ENCODE results near the gene ZC3H10.

ZC3H10 gene

DNA sequence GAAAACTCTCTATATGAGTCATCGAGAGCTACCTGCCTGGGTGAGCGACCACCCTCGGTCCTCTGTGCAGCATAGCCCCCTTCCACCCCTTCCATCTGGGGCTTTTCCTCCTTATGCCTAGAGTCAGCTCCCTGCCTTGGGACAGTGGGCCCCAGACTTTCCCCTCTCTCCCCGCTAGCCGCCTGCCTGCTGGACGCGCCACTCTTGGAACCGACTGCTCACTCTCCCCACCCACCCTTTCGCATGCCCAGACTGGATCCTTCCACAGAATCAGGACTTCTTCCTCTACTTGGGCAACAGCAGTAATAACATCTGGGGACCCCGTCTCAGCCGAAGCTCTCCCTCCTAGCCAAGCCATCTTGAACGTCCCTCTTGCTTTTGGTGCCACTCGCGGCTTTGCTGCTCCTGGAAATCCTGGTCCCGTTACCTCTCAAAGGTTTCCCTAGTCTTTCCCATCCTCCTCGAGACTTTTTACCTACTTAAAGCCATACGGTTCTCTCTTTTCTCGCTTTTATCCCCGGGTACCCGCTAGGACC, 10.7 kb downstream of the ZC3H10 start:
- DNase-seq: no peak

DNA sequence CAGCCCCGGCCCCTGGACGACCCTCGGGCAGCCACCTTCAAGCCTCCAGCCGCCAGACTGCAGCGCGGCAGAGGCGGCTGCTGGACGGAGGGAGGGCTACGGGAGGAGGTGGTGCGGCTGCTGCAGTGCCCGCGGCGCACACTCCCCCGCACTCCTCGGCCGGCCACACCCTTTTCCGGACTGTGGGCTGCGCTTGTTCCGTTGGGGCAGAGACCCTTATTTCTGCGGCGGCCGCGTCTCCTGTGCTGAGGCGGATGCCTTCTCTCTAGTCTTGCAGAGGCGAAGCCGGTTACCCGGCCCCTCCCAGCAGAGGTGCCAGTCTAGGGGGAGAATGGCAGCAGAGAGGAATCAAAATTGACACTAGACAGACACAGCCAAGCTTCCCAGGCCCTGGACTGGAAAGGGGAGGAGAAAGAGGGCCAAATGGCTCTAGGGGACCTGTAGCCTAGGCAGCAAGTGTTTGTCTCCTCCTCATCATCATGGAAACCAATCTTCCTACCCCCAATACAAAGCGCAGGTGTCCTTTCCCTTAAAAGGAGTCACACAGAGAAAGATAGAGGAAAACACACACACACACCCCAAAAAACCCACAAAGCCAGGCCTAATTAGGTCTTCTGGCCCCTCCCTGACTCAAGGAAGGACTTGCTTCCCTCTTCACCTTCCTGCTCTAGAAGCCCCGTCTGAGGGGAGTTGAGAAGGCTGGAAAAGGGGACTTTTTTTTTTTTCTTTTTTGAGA, 11.3 kb downstream of the ZC3H10 start:
- DNase-seq: no peak

DNA sequence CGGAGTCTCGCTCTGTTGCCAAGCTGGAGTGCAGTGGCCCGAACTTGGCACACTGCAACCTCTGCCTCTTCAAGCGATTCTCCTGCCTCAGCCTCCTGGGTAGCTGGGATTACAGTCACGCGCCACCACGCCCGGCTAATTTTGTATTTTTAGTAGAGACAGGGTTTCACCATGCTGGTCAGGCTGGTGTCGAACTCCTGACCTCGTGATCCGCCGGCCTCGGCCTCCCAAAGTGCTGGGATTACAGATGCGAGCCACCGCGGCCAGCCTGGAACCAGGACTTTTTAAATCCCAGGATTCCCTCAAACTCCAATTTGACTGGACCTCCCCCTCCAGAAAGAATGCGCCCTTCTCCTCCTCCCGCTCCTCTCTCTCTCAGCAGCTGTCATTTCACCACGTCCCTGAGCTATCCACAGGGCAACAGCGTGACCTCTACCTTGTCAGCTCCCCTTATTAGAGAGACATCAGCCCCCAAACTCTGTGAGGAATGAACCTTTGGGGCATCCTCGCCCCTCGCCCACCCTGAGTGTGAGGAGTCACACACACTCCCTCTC, 12.0 kb downstream of the ZC3H10 start:
- DNase-seq: no peak

DNA sequence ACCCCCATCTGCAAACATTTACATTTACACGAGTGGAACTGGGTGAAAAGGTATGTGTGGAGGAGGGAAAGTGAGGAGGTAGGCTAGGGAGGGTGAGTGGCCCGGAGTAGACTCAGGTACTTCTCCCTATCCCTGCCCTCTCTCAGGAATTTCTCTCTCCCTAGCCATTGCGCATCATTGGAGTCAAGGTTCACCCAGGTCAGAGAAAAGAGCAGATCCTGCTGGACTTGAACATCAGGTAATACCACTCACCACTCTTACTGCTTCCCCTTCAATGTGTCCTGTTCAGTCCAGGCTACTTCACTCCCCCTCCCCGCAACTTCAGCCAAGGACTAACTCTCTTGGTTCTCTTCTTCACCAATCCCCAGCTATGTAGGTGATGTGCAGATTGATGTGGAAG, 12.8 kb downstream of the ZC3H10 start:
- no peak for DNase-seq

DNA sequence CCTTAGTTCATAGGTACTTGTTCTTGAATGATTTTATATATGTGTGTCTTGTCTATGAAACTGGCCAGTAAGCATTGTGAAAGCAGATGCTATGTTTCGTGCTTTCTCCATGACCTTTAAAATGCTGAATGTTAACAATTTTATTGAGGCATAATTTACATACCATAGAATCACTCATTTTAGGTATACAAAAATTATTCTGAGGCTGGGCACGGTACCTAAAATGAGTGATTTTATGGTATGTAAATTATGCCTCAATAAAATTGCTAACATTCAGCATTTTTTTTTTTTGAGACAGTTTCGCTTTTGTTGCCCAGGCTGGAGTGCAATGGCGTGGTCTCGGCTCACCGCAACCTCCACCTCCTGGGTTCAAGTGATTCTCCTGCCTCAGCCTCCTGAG, 16.8 kb downstream of the ZC3H10 start:
- DNase-seq: no peak

DNA sequence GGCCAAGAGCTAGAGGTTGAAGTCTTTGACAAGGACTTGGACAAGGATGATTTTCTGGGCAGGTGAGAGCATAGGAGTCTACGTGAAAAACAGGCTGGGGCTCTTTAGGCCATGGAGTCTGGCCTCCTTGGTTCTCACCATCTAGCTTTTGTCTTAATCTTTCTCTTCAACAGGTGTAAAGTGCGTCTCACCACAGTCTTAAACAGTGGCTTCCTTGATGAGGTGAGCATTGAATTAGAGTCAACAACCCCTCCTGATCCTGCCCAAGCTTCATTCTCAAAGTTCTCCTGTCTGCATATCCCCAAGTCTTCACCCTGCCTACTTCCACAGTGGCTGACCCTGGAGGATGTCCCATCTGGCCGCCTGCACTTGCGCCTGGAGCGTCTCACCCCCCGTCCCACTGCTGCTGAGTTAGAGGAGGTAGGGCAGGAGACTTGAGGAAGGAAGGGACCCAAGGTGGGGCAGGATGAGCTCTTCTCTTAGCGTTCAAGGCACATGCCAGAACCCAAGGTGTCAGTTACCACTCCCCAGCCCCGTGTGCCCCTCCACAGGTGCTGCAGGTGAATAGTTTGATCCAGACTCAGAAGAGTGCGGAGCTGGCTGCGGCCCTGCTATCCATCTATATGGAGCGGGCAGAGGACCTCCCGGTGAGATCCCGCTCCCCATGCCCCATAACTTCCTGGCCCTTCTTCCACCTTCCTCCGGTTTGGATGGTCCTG, 19.9 kb downstream of the ZC3H10 start:
- DNase-seq: no peak

DNA sequence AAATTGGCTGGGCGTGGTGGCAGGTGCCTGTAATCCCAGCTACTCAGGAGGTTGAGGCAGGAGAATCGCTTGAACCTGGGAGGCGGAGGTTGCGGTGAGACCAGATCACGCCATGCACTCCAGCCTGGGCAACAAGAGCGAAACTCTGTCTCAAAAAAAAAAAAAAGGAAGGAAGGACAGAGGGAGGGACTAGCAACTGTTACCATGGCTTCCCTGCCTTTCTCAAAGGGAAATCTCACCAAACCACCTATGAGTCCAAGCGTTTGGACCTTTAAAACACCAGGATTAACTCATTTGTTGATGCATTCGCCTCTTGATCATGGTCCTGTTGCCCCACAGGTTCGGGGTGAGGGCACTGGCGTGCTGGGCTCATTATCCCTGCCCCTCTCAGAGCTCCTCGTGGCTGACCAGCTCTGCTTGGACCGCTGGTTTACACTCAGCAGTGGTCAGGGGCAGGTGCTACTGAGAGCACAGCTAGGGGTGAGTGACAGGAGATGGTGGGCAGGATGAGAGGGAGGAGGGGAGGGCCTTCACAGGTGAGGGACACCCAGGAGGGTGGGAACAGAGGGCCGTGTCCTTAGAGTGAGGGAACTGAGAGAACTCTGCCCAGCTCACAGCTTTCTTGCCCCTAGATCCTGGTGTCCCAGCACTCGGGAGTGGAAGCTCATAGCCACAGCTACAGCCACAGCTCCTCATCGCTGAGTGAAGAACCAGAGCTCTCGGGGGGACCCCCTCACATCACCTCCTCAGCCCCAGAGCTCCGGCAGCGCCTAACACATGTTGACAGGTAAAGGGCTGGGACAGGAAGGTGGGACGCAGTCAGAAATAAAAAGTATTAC, 24.1 kb downstream of the ZC3H10 start:
- no peak for DNase-seq

DNA sequence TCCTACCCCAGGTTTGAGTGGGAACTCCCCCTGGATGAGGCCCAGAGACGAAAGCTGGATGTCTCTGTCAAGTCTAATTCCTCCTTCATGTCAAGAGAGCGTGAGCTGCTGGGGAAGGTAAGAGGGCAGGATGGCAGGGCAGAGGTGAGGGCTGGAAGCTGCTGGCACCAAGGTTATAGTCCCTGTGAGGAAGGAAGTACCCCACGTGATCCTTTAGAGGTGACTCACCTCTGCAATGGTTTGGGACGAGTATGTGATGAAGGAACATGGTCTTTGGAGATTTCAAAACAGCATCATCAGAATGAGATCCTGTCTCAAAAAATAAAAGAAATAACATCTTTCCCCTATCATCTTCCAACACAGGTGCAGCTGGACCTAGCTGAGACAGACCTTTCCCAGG, 25.2 kb downstream of the ZC3H10 start:
- DNase-seq: no peak

DNA sequence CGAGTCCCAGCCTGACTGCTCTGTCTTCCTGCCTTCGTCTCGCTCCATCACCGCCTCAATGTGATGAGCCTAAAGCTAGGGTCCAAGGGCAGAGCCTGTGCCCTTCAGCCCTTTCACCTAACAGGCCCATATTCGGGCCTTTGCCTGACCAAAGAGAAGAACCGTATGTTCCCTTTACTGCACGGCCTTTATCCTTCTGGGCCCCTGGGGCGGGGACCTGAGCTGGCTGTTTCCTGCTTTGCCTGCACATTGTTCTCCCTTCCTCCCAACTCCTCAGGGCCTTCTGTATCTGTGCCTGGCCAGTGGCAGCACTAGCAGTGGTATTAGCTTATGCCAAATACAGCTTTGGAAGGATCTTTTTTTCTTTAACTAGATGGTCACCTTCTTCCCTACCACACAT, 25.8 kb downstream of the ZC3H10 start:
- no peak for DNase-seq

DNA sequence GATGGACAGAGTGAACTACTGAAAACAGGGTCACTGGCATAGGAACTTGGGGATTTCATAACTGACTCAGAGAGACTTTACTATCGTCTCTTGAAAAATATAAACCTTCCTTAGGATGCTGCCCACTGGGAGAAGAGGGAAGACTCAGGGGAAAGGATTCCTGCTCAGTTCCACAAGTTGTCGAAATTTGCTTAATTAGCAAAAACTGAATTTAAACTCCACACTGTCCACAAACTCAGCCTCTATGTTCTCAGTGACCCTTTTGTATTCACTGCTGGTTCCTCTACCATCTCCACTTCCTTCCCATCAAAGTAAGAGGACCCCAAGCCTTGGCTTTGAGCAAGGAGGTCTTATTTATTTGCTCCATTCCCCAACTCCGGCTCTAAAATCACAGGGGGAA, 27.2 kb downstream of the ZC3H10 start:
- no peak for DNase-seq

DNA sequence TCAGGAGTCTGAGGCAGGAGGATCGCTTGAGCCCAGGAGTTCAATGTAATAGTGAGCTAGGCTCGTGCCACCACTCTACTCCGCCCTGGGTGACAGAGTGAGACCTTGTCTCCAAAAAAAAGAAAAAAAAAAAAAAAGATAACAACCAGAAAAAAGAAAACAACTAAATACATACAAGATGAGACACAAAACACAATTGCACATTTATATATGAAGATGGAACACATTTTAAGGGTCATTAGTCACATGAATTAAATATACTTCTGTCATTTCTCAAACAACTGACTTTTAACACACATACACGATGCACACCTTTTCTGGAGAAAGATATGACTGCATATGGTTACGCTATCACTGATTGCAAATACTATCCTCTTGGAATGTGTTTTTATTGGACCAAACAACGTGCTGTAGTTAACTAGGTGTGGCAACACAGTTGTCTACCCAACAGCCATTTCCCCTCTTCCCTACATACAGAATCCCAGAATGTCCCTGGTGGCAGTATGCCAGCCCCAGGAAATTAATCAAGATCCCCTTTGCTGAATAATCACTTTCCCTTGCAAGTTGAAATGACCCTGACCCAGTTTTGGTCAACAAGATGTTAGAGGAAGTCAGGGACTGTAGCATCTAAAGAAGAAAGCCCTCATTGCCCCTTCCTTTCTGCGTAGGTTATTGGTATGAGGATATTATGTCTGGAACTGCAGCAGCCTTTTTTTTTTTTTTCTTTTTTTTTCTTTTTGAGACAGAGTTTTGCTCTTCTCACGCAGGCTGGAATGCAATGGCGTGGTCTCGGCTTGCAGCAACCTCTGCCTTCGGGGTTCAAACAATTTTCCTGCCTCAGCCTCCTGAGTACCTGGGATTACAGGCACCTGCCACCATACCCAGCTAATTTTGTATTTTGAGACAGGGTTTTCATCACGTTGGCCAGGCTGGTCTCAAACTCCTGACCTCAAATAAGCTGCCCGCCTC, 28.7 kb downstream of the ZC3H10 start:
- DNase-seq: no peak

DNA sequence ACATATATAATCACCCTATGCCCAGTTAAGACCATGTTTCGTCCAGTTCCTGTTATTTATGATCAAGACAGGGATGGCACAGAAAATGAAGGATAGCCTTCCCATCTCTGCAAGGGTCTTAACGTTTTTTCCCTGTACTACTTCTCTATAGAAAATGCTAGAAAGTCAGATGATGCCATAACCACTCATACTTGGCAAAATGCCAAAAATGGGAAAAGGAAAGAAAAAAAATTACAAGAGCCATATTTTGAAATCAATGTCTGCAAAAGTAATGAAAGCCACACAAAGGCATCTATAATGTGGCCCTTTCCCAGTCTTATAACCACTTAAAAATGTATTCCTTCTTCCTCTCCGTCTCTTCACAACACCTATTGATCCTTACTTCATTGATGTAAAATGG, 32.5 kb downstream of the ZC3H10 start:
- DNase-seq: no peak

DNA sequence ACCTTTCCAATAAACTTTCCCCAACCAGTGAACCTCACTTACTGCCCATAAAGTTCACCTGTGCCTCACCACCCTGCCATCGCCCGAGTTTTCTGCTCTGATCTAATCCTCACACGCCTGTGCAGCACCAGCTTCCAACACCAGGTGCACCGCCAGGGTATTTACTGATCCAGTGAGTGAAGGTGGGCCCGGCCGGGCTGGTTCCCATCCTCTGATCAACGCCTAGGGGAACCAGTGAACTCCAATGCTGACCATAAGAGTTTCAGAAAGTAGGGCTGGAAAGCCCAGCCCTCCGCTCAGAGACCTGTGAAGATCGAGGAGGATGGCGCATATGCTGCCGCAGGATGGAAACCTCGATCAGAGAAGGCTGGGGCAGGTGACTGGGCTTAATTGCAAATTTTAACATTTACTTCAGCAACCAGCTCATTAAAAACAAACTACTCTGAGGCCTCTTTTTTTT, 33.6 kb downstream of the ZC3H10 start:
- DNase-seq: no peak

DNA sequence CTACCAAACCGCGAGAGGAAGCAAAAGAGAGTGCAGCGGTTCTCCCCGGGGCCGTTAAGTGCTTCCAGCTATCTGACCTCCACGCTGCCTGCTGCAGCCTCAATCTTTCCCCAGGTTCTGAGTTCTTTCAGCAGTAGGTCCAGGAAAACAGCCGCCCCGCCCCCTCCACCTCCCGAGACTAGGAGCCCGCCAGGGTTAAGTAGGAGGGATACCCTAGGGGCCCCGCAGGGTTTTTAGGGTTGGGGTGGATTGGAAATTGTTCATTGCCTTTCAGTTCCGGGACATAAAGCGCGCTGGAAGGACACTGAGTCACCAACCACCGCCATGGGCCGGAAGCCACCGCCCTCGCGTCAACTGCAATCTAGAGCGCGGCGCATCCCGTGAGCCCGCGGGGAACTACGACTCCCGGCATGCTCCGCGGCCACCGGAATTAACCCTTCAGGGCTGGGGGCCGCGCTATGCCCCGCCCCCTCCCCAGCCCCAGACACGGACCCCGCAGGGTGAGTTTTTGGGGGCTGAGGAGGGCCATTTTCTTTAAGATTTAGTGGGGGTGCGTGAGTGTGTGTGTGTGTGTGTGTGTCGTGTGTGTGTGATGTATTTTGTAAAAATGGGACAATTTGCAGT, 34.2 kb downstream of the ZC3H10 start, which contains the start of gene MYL6B:
TSS of gene MYL6B (plus strand) at position 456 of the 624 bp plus-strand sequence. CDS start 1,332 bp downstream, outside the sequence.
- peak; percentile 67 for DNase-seq

DNA sequence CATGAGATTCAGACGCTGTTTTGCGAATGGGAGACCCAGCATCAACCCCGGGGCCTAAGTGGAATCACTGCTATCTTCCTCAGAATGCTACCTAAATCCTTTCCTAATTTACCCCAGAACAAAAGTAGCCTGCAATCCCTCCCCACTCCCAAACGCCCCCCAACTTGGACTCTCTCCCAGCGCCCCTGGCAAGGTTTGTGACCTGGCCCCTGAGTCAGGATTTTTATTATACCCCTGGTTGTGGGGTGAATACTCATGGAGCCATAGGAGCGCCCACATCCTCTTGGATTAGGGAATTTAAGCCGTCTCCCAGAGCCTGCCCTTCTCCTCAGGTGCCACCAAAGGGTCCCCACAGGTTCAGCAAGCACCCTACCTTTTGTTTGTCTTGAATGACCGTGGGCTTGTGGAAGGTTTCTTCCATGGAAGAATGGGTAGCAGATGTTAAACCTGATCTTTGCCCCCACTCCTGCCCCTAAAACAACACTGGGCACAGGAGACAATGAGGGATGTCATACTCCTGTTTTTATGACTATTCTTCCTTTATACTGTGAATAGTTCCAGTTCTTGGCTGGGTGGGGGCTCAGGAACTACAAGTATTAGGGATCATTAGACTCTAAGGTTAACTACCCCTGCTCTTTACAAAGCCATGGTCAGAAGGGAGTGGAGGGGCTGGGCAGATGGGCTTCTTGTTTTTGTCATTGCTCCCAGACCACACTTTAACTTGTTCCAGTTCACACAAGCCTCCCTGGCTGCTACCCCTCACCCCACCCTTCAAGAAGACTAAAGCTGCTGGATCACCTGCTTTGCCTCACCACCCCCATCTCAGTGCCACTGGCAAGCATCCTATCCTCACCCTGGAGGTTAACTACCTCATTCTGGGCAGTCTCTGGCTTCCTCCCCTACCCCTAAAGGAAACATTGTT, 35.0 kb downstream of the ZC3H10 start:
- DNase-seq: no peak

DNA sequence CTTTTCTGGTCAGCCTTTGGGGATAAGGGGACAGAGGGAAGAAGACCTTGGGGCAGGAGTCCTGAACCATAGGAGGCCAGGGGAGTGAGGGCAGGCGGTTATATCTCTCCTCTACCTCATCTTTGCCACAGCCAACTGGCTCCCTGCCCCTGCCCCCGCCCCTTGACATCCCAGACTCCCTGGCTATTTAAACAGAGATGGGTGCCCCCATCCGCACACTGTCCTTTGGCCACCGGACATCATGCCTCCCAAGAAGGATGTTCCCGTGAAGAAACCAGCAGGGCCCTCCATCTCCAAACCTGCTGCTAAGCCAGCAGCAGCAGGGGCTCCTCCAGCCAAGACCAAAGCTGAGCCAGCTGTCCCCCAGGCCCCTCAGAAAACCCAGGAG, 35.6 kb downstream of the ZC3H10 start:
- DNase-seq: no peak

DNA sequence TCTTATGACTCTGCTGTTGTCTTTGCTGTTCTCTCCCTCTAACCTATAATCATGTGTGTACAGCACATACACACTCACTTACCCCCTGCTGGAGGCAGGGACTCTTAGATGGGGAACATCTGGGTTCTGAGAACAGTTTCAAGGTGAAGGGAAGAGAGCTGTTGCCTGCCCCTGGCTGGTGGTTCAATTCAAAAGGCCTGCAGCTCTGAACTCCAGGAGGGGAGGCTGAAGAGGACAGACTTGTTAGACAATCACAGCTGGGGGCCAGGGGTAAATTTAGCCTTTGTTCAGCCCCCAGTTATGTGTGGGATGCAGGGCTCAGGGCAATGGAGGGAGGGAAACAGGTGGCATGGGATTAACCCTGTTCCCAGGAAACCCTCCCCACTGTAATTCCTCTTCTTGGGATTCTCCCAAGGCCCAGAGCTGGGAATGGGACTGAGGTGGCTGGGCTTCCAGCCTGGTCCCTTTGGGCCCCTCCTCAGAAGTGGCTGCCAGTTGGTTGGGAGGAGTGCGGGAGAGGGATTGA, 36.2 kb downstream of the ZC3H10 start:
- DNase-seq: no peak

DNA sequence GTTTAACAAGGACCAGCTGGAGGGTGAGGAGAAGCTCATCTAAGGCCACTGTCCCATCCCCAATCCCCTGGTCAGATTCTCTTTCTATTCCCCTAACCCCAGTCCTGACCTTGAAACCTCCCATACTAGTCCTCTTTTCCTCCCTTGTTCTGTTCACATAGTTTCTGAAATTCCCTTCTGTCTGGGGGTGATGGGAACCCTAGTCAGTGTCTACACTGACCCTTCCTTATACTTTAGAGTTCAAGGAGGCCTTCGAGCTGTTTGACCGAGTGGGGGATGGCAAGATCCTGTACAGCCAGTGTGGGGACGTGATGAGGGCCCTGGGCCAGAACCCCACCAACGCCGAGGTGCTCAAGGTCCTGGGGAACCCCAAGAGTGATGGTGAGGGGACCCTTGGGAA, 36.8 kb downstream of the ZC3H10 start:
- no peak for DNase-seq

DNA sequence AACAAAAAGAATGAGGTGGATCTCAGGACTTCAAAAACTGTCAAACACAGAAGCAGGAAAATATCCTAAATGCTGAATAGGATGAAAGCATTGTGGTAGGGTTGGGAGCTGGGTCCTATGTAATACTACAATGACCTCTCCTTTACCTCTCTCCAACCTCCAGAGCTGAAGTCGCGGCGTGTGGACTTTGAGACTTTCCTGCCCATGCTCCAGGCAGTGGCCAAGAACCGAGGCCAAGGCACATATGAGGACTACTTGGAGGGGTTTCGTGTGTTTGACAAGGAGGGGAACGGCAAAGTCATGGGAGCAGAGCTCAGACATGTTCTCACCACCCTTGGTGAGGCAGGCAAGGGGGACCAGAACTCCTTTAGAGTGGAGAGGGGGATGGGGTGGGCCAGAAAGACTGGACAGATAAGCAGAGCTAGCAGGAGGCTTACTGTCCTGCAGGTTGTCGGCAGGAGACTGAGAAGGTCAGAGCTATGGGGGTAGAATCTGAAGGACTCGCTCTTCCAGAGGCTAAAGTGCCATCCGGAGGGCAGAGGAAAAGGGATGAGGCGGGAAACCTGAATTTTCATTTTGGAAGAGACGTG, 37.3 kb downstream of the ZC3H10 start:
- DNase-seq: no peak

Data from NCI-H446 treated with DMSO at 0.1 percent for 48 hours (cell line).